ENCODE results near the gene SHTN1.

- no peak for TF ChIP-seq CTCF (optimal IDR thresholded peaks at IDR 0.05 in 1 of 3, IDR thresholded peaks at IDR 0.05 in 1 of 3, conservative IDR thresholded peaks at IDR 0.05 in 1 of 3; ENCODE audit: extremely low read depth in 1 of 3, insufficient read depth in 2 of 3, low read length in 3 of 3)
- TF ChIP-seq EZH2 (IDR thresholded peaks at IDR 0.05; ENCODE audit: low read length) = no peak
Measured at GRCh38 chr10:116998172-116998571, 6.8 kb downstream of the SHTN1 start.

Measured in keratinocyte (primary cell).